H1 (cell line): ENCODE measurements around the gene SYNDIG1. TPM values are rescaled to one million over a fixed set of nuclear protein-coding genes. Genes with fewer than 3 reads are reported as not detected.

ENCODE experiments used
- GABPA ChIP-seq: IDR thresholded peaks from 2 replicates; pipeline ENCODE4 v1.6.1; 2011; ENCODE audit warnings: mild to moderate bottlenecking, low read length, moderate library complexity, borderline replicate concordance; ENCODE audit not compliant: insufficient read depth
- SUZ12 ChIP-seq: fragments of 200-600 bp; sonication (generic); IDR thresholded peaks from 2 replicates; pipeline ENCODE4 v1.6.1; 2012; ENCODE audit warnings: mild to moderate bottlenecking, inconsistent platforms, low read length, moderate library complexity, mixed read lengths
- polyA plus RNA-seq, 7 experiments: library from polyadenylated mRNA; depleted of rRNA in 3 of 7; stranded (reverse) in 5 of 7; unstranded in 2 of 7; fragments of >200 nt in 5 of 7; fragments of 200-250 nt in 2 of 7; gene quantifications; 1 replicate in 5 of 7; 2 replicates in 1 of 7; 4 replicates in 1 of 7; pipeline versions ENCODE4 v1.2.1 to v1.2.3, GENCODE V29; 2011 to 2013; ENCODE audit warnings: missing spikeins in 2 of 7, mixed read lengths in 2 of 7
- total RNA-seq: library from RNA; stranded (reverse); fragmentation: NEBNext Ultra II Directional; extraction: Animal tissue kit (Norgen Biotek cat#: 25700); gene quantifications from 2 replicates; pipeline ENCODE4 v1.2.1, GENCODE V29; 2021

Gene SYNDIG1
- total and polyA plus RNA-seq, 2 of the 8 experiments (the other 6 are each of a cell fraction or from before 2014, with no cell fraction given), result 6.5 to 7.8 TPM

DNA sequence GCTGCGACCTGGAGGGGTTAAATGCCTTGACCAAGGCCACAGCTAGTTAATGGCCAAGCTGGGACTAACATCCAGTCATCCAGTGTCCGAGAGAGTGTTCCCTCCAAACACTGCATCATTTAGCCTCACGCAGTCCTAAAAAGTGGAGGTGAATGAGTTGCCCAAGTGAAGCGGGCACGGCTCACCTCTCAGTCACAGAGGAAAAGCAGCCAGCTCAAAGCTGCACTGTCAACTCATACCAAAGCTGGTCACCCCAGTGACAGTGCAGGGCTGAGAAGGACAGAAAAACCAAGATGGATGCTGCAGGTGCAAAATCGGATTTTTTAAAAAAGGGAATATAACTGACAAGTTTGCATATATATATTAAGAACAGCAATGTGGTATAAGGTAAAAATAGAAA lies 168.5 kb downstream of the SYNDIG1 start (continued):
- TF ChIP-seq GABPA, result no peak
- TF ChIP-seq SUZ12, result no peak
